Measurements from ENCODE around the gene FGR. TPM values are rescaled to one million over a fixed set of nuclear protein-coding genes. Genes with fewer than 3 reads are reported as not detected.
A peak's percentile ranks its signal among the peaks of the same experiment; 100 is the strongest.

FGR gene
- total RNA-seq, 1 donor, result 0.36 TPM

DNA sequence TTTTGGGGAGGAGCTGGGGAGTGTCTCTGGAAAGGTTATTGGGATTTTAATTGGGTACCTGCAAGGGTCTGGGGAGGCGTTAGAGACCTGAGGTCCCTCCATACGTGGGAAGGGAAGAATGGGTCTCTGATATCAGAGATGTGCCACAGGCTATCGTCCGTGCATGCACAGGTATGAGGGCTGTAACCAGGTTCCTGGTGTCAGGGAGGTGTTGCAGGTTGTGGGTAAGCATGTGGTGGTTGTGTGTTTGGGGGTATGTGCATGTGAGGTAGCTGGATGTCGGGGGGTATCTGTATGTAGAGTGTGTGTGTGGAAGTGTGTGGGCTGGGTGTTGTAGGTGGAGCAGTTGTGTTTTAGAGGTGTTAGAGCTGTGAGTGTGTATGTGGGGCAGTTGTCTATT is 39.4 kb downstream of the FGR start:
- H4K20me1 ChIP-seq (ENCODE audit: insufficient read depth, low read length), result peaks cover 99% of the 10 kb centered on the region
- no peak overlapping the region for H2AFZ ChIP-seq (ENCODE audit: low read length)
- no peak overlapping the region for H3K4me3 ChIP-seq (ENCODE audit: insufficient read depth, low read length)
- no peak overlapping the region for H3K27ac ChIP-seq (ENCODE audit: low read depth, low read length)
- peak; percentile 52 for DNase-seq (ENCODE audit: insufficient read length, low spot score, missing footprints)
- H3K4me1 ChIP-seq (ENCODE audit: insufficient read depth, low read length), result peaks cover 61% of the 10 kb centered on the region
- H3K4me2 ChIP-seq (ENCODE audit: insufficient read depth, low read length), result no peak overlapping the region
- no peaks in the 10 kb centered on the region for H3K36me3 ChIP-seq (ENCODE audit: insufficient read depth, low read length)
- H3K79me2 ChIP-seq (ENCODE audit: insufficient read depth, low read length), result peaks cover 100% of the 10 kb centered on the region
- H3K9me3 ChIP-seq (ENCODE audit: low read depth, low read length), result no peaks in the 10 kb centered on the region
- TF ChIP-seq, protein P1, sequence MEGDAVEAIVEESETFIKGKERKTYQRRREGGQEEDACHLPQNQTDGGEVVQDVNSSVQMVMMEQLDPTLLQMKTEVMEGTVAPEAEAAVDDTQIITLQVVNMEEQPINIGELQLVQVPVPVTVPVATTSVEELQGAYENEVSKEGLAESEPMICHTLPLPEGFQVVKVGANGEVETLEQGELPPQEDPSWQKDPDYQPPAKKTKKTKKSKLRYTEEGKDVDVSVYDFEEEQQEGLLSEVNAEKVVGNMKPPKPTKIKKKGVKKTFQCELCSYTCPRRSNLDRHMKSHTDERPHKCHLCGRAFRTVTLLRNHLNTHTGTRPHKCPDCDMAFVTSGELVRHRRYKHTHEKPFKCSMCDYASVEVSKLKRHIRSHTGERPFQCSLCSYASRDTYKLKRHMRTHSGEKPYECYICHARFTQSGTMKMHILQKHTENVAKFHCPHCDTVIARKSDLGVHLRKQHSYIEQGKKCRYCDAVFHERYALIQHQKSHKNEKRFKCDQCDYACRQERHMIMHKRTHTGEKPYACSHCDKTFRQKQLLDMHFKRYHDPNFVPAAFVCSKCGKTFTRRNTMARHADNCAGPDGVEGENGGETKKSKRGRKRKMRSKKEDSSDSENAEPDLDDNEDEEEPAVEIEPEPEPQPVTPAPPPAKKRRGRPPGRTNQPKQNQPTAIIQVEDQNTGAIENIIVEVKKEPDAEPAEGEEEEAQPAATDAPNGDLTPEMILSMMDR (IDR thresholded peaks at IDR 0.05; ENCODE audit: extremely low read depth, low read depth, low read length), result no peak
- no peaks in the 10 kb centered on the region for H3K27me3 ChIP-seq (ENCODE audit: insufficient read depth, low read length)

DNA sequence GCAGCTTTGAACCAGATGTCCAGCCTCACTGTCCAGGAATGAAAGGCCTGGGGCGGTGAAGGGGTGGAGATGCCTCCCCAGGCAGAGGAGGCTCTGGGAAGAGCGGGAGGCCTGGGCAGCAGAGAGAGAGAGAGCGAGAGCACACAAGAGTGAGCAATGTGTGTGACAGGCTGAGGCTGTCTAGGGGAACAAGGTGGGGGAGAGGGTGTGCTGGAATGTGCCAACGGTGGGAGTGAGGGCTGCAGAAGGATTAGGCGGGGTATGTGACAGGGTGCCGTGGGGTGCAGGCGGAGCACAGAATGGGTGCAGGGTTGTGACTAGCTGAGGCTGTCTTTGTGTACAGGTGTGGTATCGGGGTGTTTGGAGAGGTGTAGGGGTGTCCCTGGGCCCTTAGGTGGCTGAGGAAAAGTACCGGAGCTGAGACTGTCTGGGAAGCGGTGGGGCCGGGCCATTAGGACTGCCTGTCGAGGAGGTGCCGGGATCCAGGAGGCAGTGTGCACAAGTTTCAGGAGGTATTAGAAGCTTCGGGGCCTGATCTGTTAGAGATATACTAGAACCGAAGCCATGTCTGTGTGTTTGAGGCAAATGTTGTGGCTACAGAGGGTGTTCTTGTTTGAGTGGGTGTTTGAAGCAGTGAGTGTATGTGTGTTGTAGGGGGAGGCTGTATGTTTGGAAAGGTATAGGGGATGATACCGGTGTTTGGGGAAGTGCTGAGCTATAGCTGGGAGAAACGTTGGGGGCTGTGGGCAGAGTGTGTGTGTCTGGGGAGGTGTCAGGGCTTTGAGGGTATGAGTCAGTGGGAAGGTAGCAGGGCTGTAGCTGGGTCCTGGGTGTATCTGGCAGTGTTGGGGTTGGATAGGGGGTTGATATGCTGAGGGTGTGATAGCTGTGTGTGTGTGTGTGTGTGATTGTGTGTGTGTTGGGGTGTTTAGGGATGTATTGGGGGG is 40.1 kb downstream of the FGR start:
- Histone ChIP-seq H3K4me1 (ENCODE audit: insufficient read depth, low read length) (peaks cover 62% of the 10 kb centered on the region), H3K27ac (ENCODE audit: low read depth, low read length) (no peak overlapping the region), H3K9me3 (ENCODE audit: low read depth, low read length) (no peaks in the 10 kb centered on the region), H3K4me3 (ENCODE audit: insufficient read depth, low read length) (no peak overlapping the region), H4K20me1 (ENCODE audit: insufficient read depth, low read length) (peaks cover 99% of the 10 kb centered on the region), H3K27me3 (ENCODE audit: insufficient read depth, low read length) (no peaks in the 10 kb centered on the region), H3K79me2 (ENCODE audit: insufficient read depth, low read length) (peaks cover 100% of the 10 kb centered on the region), H3K4me2 (ENCODE audit: insufficient read depth, low read length) (no peak overlapping the region), H3K36me3 (ENCODE audit: insufficient read depth, low read length) (no peaks in the 10 kb centered on the region), H2AFZ (ENCODE audit: low read length) (no peak overlapping the region)
- TF ChIP-seq, protein P1 (IDR thresholded peaks at IDR 0.05; ENCODE audit: extremely low read depth, low read depth, low read length), result no peak
- peak; percentile 91 for DNase-seq (ENCODE audit: insufficient read length, low spot score, missing footprints)

DNA sequence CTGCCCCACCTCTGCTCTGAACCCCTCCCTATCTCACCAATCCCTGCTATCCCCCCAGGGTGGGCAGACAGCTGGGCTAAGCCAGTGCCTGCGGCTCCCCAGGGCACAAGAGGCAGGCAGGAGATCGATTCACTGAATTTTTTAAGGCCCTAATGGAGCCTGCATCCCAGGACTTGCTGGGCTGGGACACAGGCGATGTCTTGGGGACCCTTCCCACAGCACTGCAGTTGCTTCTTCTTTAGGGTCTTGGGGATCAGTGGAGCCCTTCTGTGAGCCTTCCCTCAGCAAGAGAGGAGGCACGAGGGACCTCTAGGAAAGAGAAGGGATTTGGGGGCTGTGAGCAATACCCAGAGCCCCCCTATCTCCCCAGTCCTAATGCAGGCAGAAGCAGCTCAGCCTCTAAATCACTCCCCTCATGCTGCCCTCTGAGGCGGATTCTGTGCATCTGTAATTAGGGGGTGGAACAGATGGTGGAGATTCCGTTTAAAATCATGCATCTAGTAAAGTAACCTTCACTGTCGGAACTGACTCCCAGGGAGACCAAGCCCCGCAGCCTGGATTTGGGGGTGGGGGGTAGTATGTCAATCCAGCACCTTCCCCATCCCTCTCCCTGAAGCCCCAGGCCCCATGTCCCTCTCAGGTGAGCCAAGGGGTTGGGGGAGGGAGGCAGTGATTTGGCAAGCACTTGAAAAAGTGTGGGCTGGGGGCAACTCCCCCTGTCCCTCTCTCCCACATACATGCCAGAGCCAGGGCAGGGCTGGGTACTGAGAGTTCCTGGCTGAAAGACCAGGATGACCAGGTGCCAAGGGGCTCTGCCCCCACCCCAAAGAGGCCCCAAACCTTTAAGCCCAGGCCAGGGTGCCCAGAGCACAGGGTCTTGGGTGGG is 41.1 kb downstream of the FGR start:
- H3K4me2 ChIP-seq (ENCODE audit: insufficient read depth, low read length), result no peak overlapping the region
- DNase-seq (ENCODE audit: insufficient read length, low spot score, missing footprints), result peak; percentile 46
- no peaks in the 10 kb centered on the region for H3K9me3 ChIP-seq (ENCODE audit: low read depth, low read length)
- H3K27me3 ChIP-seq (ENCODE audit: insufficient read depth, low read length), result no peaks in the 10 kb centered on the region
- no peak overlapping the region for H3K4me3 ChIP-seq (ENCODE audit: insufficient read depth, low read length)
- H3K4me1 ChIP-seq (ENCODE audit: insufficient read depth, low read length), result peaks cover 62% of the 10 kb centered on the region
- H3K36me3 ChIP-seq (ENCODE audit: insufficient read depth, low read length), result peaks cover 6% of the 10 kb centered on the region
- H4K20me1 ChIP-seq (ENCODE audit: insufficient read depth, low read length), result peaks cover 98% of the 10 kb centered on the region
- peaks cover 99% of the 10 kb centered on the region for H3K79me2 ChIP-seq (ENCODE audit: insufficient read depth, low read length)
- H2AFZ ChIP-seq (ENCODE audit: low read length), result no peak overlapping the region
- H3K27ac ChIP-seq (ENCODE audit: low read depth, low read length), result no peak overlapping the region
- TF ChIP-seq, protein P1 (IDR thresholded peaks at IDR 0.05; ENCODE audit: extremely low read depth, low read depth, low read length), result no peak

Measured in osteoblast (primary cell).